PC-3 (cell line): ENCODE results near the gene NELFE. TPM values are rescaled to one million over a fixed set of nuclear protein-coding genes. Genes with fewer than 3 reads are reported as not detected.

Experiments
- ATAC-seq: fragments of 200-7000 bp; cut with Tn5 transposase; 2 replicates; pipeline ENCODE4 v1.9.1; 2020; ENCODE audit warnings: mild to moderate bottlenecking, moderate library complexity
- BruUV-seq: library from RNA; stranded (reverse); fragments of 400-500 nt; replicated peaks from 2 replicates; lab custom pipeline; 2021; lab: Mats Ljungman, UMichigan
- CTCF ChIA-PET: fragments of 300-600 bp; sonication (Branson Sonifier 250); formaldehyde crosslinking; loops from one replicate; lab custom pipeline; 2022; ENCODE audit warnings: antibody characterized with exemption; lab: Charles Lee
- POLR2A ChIA-PET: fragments of 300-600 bp; sonication (Branson Sonifier 250); formaldehyde crosslinking; loops from one replicate; lab custom pipeline; 2022; ENCODE audit warnings: antibody characterized with exemption; ENCODE audit not compliant: unreplicated experiment; lab: Charles Lee
- DNase-seq: peaks from one replicate; pipeline ENCODE4 v3.0.0-alpha.2; 2015
- H2AFZ ChIP-seq: fragments of 300-600 bp; sonication (generic); 2 replicates; pipeline ENCODE4 v1.6.0; 2016; ENCODE audit warnings: antibody characterized with exemption, low read length
- H3F3A ChIP-seq: fragments of 300-600 bp; sonication (generic); one replicate; pipeline ENCODE4 v1.6.0; 2017; ENCODE audit warnings: antibody characterized with exemption, low read length, control low read depth, mild to moderate bottlenecking; ENCODE audit not compliant: unreplicated experiment
- H3K27ac ChIP-seq: fragments of 300-600 bp; sonication (generic); 2 replicates; pipeline ENCODE4 v1.5.1; 2016; ENCODE audit warnings: mild to moderate bottlenecking, low read length
- H3K27me3 ChIP-seq: fragments of 300-600 bp; sonication (generic); 2 replicates; pipeline ENCODE4 v1.6.1; 2016; ENCODE audit warnings: low read length, mixed read lengths
- H3K36me3 ChIP-seq: fragments of 300-600 bp; sonication (generic); 2 replicates; pipeline ENCODE4 v1.6.1; 2016; ENCODE audit warnings: low read depth, mixed run types, low read length, mixed read lengths
- H3K4me1 ChIP-seq: fragments of 300-600 bp; sonication (generic); 2 replicates; pipeline ENCODE4 v1.5.1; 2016; ENCODE audit warnings: low read length; ENCODE audit not compliant: insufficient read depth
- H3K4me2 ChIP-seq: fragments of 300-600 bp; sonication (generic); 2 replicates; pipeline ENCODE4 v1.6.0; 2016; ENCODE audit warnings: low read length
- H3K4me3 ChIP-seq: fragments of 300-600 bp; sonication (generic); 2 replicates; pipeline ENCODE4 v1.5.1; 2016; ENCODE audit warnings: mild to moderate bottlenecking, low read length, mixed read lengths
- H3K79me2 ChIP-seq: fragments of 300-600 bp; sonication (generic); 2 replicates; pipeline ENCODE4 v1.6.1; 2017; ENCODE audit warnings: low read length, mixed read lengths
- H3K9ac ChIP-seq: fragments of 300-600 bp; sonication (generic); 2 replicates; pipeline ENCODE4 v1.6.0; 2016; ENCODE audit warnings: mild to moderate bottlenecking, low read length
- H3K9me2 ChIP-seq: fragments of 300-600 bp; sonication (generic); replicated peaks from 2 replicates; pipeline ENCODE4 v1.6.1; 2016; ENCODE audit warnings: mixed run types, low read length, mixed read lengths
- H3K9me3 ChIP-seq: fragments of 300-600 bp; sonication (generic); 2 replicates; pipeline ENCODE4 v1.6.1; 2016; ENCODE audit warnings: low read length, mixed read lengths
- H4K20me1 ChIP-seq: fragments of 300-600 bp; sonication (generic); 2 replicates; pipeline ENCODE4 v1.6.1; 2016; ENCODE audit warnings: low read length, mixed read lengths
- CTCF ChIP-seq: fragments of 300-600 bp; sonication (generic); conservative IDR thresholded peaks from 2 replicates; pipeline ENCODE4 v1.5.1; 2017; ENCODE audit warnings: antibody characterized with exemption, low read depth, mild to moderate bottlenecking, low read length
- EZH2 ChIP-seq: fragments of 300-600 bp; sonication (generic); IDR thresholded peaks from one replicate; pipeline ENCODE4 v1.6.1; 2017; ENCODE audit warnings: antibody characterized with exemption, mild to moderate bottlenecking, low read length; ENCODE audit not compliant: unreplicated experiment
- EZH2phosphoT487 ChIP-seq: fragments of 300-600 bp; sonication (generic); IDR thresholded peaks from 2 replicates; pipeline ENCODE4 v1.6.1; 2018; ENCODE audit warnings: mild to moderate bottlenecking, antibody characterized with exemption, low read length, borderline replicate concordance
- intact Hi-C: fragments of 100-400 bp; cut with micrococcal nuclease; formaldehyde crosslinking; loops from 2 replicates; pipeline ENCODE4 v1.9.0; 2023
- total RNA-seq: library from RNA; depleted of rRNA; stranded (reverse); fragments of >200 nt; gene quantifications from 2 replicates; pipeline ENCODE4 v1.2.3, GENCODE V29; 2014

Gene NELFE
- total RNA-seq, 1 experiment from 2014 or later: 132 TPM

DNA sequence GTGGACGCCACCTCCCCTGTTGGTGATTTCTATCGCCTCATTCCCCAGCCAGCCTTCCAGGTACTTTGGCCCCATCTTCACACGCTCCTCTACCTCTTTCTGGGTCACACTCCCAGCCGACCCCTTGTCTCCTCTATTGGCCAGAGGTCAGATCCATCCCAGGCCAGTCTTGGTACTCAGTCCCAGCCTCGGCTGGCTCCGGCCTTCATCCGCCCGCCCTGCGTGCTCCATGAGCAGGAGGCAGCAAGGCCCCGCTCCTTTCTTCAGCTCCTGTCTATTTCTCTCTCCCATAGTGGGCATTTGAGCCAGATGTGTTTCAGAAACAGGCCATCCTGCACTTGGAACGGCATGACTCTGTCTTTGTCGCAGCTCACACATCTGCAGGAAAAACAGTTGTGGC, 2.8 kb upstream of the NELFE start:
- ChIA-PET POLR2A (no interaction called here), CTCF (interaction anchor here (0.6 kb wide), 1 partner anchor 1212 kb away, joined by 3 read pairs; no protein-coding TSS in a partner anchor)
- H3K4me1 ChIP-seq: peaks cover 19% of the 10 kb centered on the region
- H3K4me3 ChIP-seq: no peak overlapping the region
- no TSS peak for BruUV-seq
- no peak overlapping the region for H3K4me2 ChIP-seq
- H3K9me3 ChIP-seq: no peaks in the 10 kb centered on the region
- H2AFZ ChIP-seq: no peak overlapping the region
- peaks cover 39% of the 10 kb centered on the region for H3K36me3 ChIP-seq
- H3F3A ChIP-seq: no peaks in the 10 kb centered on the region
- H4K20me1 ChIP-seq: no peaks in the 10 kb centered on the region
- TF ChIP-seq CTCF (no peak), EZH2phosphoT487 (no peak), EZH2 (no peak)
- no peak overlapping the region for H3K27ac ChIP-seq
- no peak for ATAC-seq
- no peak overlapping the region for H3K9ac ChIP-seq
- intact Hi-C loops: no loop called here
- H3K9me2 ChIP-seq: no peaks in the 10 kb centered on the region
- no peaks in the 10 kb centered on the region for H3K27me3 ChIP-seq
- H3K79me2 ChIP-seq: peaks cover 34% of the 10 kb centered on the region
- no peak for DNase-seq

DNA sequence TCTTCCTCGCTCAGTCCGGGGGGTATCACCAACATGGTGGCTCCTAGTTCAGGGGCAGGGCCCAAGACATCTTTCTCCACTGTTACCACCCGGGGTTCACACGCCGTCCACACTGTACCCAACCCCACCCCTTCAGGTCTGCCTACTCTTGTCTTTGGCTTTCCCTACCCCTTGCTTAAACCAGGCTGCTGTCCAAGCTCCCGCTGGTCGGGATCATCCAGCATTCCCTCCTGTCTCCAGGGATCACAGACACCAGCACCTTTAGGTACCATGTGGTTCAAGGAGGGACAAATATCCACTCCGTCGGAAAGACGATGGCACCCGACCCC, 395 bp downstream of the NELFE start:
- Histone ChIP-seq H3K79me2 (peaks cover 38% of the 10 kb centered on the region), H3K27me3 (no peaks in the 10 kb centered on the region), H3K4me1 (peaks cover 19% of the 10 kb centered on the region), H3K36me3 (peaks cover 44% of the 10 kb centered on the region), H3K27ac (peak overlapping the region; percentile 31), H3K9ac (peak overlapping the region; percentile 95), H3K4me2 (peak overlapping the region; percentile 84), H4K20me1 (no peaks in the 10 kb centered on the region), H3F3A (no peaks in the 10 kb centered on the region), H2AFZ (peak overlapping the region; percentile 90), H3K9me2 (no peaks in the 10 kb centered on the region), H3K9me3 (no peaks in the 10 kb centered on the region), H3K4me3 (peak overlapping the region; percentile 96)
- BruUV-seq: TSS peak; percentile 58
- intact Hi-C loops: loop anchor here (2.0 to 5.0 kb wide), 3 partner anchors 48 to 219 kb away; partner anchors contain the start of genes AGPAT1, RNF5 and ZBTB12
- TF ChIP-seq EZH2phosphoT487 (no peak), CTCF (no peak), EZH2 (no peak)
- POLR2A ChIA-PET: no interaction called here
- CTCF ChIA-PET: no interaction called here
- no peak for DNase-seq
- ATAC-seq: peak; percentile 23

- ChIA-PET POLR2A (no interaction called here), CTCF (no interaction called here)
- intact Hi-C loops: loop anchor here (5.0 kb wide), 1 partner anchor 221 kb away; the partner anchor contains the start of genes AGPAT1 and RNF5
- no peaks in the 10 kb centered on the region for H4K20me1 ChIP-seq
- ATAC-seq (no peak), DNase-seq (no peak)
- H2AFZ ChIP-seq: no peak overlapping the region
- no peaks in the 10 kb centered on the region for H3F3A ChIP-seq
- no peak overlapping the region for H3K4me3 ChIP-seq
- peaks cover 41% of the 10 kb centered on the region for H3K36me3 ChIP-seq
- H3K9me3 ChIP-seq: no peaks in the 10 kb centered on the region
- no peaks in the 10 kb centered on the region for H3K9me2 ChIP-seq
- no peak overlapping the region for H3K4me2 ChIP-seq
- H3K79me2 ChIP-seq: peaks cover 38% of the 10 kb centered on the region
- no peak overlapping the region for H3K27ac ChIP-seq
- BruUV-seq: no TSS peak
- no peak overlapping the region for H3K9ac ChIP-seq
- H3K4me1 ChIP-seq: peaks cover 19% of the 10 kb centered on the region
- H3K27me3 ChIP-seq: no peaks in the 10 kb centered on the region
- TF ChIP-seq EZH2: no peak
- TF ChIP-seq CTCF: no peak
- no peak for TF ChIP-seq EZH2phosphoT487
Measured at GRCh38 chr6:31956796-31957195, 2.0 kb downstream of the NELFE start.
